ENCODE results near the gene CEBPG.
A peak's percentile ranks its signal among the peaks of the same experiment; 100 is the strongest.

Gene CEBPG

GRCh38 chr19:33373453-33374235 is at the start of gene CEBPG:
CEBPG (plus strand) TSS chr19:33373709; CDS start chr19:33379240, 5,531 bp downstream.
- peak; percentile 94 for DNase-seq (ENCODE audit: low read depth, low spot score)

GRCh38 chr19:33324628-33325027 is 48.9 kb upstream of the CEBPG start:
- DNase-seq (ENCODE audit: low read depth, low spot score) = no peak

GRCh38 chr19:33325920-33326319 is 47.6 kb upstream of the CEBPG start:
- no peak for DNase-seq (ENCODE audit: low read depth, low spot score)

GRCh38 chr19:33329060-33329459 is 44.4 kb upstream of the CEBPG start:
- DNase-seq (ENCODE audit: low read depth, low spot score) = no peak

GRCh38 chr19:33329736-33330135 is 43.8 kb upstream of the CEBPG start:
- no peak for DNase-seq (ENCODE audit: low read depth, low spot score)

- DNase-seq (ENCODE audit: low read depth, low spot score) = no peak
These were observed 41.3 kb upstream of the CEBPG start for GRCh38 chr19:33332248-33332647.

- DNase-seq (ENCODE audit: low read depth, low spot score) = no peak
These were observed 40.4 kb upstream of the CEBPG start for GRCh38 chr19:33333151-33333550.

- DNase-seq (ENCODE audit: low read depth, low spot score) = no peak
These were observed 39.9 kb upstream of the CEBPG start for GRCh38 chr19:33333642-33334041.

- DNase-seq (ENCODE audit: low read depth, low spot score) = no peak
These were observed 39.2 kb upstream of the CEBPG start for GRCh38 chr19:33334271-33334670.

GRCh38 chr19:33335446-33335845 is 38.1 kb upstream of the CEBPG start:
- peak; percentile 9 for DNase-seq (ENCODE audit: low read depth, low spot score)

GRCh38 chr19:33339016-33339984 is 34.2 kb upstream of the CEBPG start:
- no peak for DNase-seq (ENCODE audit: low read depth, low spot score)

GRCh38 chr19:33340991-33341390 is 32.5 kb upstream of the CEBPG start:
- no peak for DNase-seq (ENCODE audit: low read depth, low spot score)

- no peak for DNase-seq (ENCODE audit: low read depth, low spot score)
These were observed 30.2 kb upstream of the CEBPG start for GRCh38 chr19:33343301-33343700.

GRCh38 chr19:33343859-33344572 is 29.5 kb upstream of the CEBPG start:
- peak; percentile 12 for DNase-seq (ENCODE audit: low read depth, low spot score)

- DNase-seq (ENCODE audit: low read depth, low spot score) = no peak
These were observed 29.0 kb upstream of the CEBPG start for GRCh38 chr19:33344573-33344925.

GRCh38 chr19:33345163-33345562 is 28.3 kb upstream of the CEBPG start:
- DNase-seq (ENCODE audit: low read depth, low spot score) = no peak

- no peak for DNase-seq (ENCODE audit: low read depth, low spot score)
These were observed 26.8 kb upstream of the CEBPG start for GRCh38 chr19:33346665-33347064.

- DNase-seq (ENCODE audit: low read depth, low spot score) = no peak
These were observed 26.2 kb upstream of the CEBPG start for GRCh38 chr19:33347300-33347699.

- DNase-seq (ENCODE audit: low read depth, low spot score) = peak; percentile 47
These were observed 25.1 kb upstream of the CEBPG start for GRCh38 chr19:33348301-33349010.

- DNase-seq (ENCODE audit: low read depth, low spot score) = no peak
These were observed 23.9 kb upstream of the CEBPG start for GRCh38 chr19:33349319-33350289.
